ENCODE measurements around the gene BMP4.

BMP4 gene

DNA sequence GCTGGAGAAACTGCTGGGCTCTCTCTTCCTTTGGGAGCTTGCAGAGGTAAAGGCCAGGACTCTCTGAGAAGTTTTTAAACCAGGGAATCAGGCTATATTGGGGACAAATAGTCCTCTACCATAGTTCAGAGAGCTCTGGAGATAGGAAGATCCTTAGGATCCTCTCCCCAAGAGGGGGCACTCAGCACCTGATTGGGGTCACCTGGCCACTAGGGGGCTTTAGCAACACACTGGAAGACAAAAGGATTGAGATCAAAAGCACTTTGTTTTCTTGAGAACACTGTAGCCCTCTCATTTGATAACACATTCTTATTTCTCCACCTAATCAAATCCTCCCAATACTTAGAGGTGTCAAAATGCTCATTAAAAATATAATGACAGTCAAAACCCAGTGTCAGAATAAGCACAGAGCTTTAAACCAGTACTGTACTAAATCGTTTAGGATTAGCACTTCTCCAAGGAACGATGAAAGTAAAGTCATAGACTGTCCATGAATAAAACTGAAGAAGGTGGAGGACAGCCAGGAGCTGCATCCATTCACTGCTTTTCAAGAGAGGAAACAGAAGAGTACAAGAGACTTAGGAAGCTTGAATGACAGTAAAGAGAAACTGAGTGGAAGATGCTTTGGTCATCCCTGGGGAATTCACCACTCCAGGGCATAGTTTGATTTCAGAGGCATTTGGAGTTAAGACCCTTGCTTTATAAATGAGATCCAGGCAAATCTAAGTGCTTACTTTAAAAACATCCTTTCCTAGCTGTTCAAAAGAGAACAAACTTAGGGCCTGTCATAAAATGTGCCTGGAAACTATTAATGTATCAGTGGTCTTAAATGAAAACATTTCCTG, 26.5 kb downstream of the BMP4 start:
- Histone ChIP-seq H3K36me3 (ENCODE audit: control insufficient read depth in 2 of 2, insufficient read depth in 2 of 2, low read length in 2 of 2) (no peaks in the 10 kb centered on the region), H3K9ac (ENCODE audit: low read depth in 1 of 2, low read length in 2 of 2) (no peak overlapping the region), H3K9me3 (ENCODE audit: control insufficient read depth in 2 of 2, low read length in 2 of 2) (no peaks in the 10 kb centered on the region), H3K4me1 (ENCODE audit: control insufficient read depth in 2 of 2, insufficient read depth in 2 of 2, low read length in 2 of 2) (no peaks in the 10 kb centered on the region), H3K4me3 (ENCODE audit: low read length in 2 of 2) (no peak overlapping the region), H3K27me3 (ENCODE audit: control insufficient read depth in 2 of 2, insufficient read depth in 2 of 2, low read length in 2 of 2) (no peaks in the 10 kb centered on the region), H3K27ac (ENCODE audit: low read depth in 2 of 2, low read length in 2 of 2) (no peak overlapping the region)

DNA sequence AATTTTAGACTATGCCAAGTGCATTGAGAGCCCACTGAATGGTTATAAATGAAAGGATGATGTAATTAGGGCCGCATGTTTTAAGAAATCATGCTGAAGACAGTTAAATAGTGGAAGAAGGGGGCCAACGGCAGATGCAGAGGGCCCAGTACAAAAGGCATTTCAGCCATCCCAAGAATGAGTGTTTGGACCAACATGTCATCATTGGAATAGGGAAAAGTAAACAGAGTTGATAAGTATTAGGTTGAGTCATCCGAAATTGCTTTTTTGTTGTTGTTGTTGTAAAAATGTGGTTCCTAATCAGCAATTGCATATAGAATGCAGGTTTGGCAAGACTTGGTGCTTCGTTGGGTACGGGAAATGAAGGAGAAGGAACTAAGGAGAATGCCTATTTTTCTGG, 29.5 kb downstream of the BMP4 start:
- Histone ChIP-seq H3K36me3 (ENCODE audit: control insufficient read depth in 2 of 2, insufficient read depth in 2 of 2, low read length in 2 of 2) (no peaks in the 10 kb centered on the region), H3K4me1 (ENCODE audit: control insufficient read depth in 2 of 2, insufficient read depth in 2 of 2, low read length in 2 of 2) (peaks cover 0 to 3% of the 10 kb centered on the region in 2 donors), H3K9me3 (ENCODE audit: control insufficient read depth in 2 of 2, low read length in 2 of 2) (no peaks in the 10 kb centered on the region), H3K27ac (ENCODE audit: low read depth in 2 of 2, low read length in 2 of 2) (no peak overlapping the region), H3K27me3 (ENCODE audit: control insufficient read depth in 2 of 2, insufficient read depth in 2 of 2, low read length in 2 of 2) (no peaks in the 10 kb centered on the region), H3K4me3 (ENCODE audit: low read length in 2 of 2) (no peak overlapping the region), H3K9ac (ENCODE audit: low read depth in 1 of 2, low read length in 2 of 2) (no peak overlapping the region)

DNA sequence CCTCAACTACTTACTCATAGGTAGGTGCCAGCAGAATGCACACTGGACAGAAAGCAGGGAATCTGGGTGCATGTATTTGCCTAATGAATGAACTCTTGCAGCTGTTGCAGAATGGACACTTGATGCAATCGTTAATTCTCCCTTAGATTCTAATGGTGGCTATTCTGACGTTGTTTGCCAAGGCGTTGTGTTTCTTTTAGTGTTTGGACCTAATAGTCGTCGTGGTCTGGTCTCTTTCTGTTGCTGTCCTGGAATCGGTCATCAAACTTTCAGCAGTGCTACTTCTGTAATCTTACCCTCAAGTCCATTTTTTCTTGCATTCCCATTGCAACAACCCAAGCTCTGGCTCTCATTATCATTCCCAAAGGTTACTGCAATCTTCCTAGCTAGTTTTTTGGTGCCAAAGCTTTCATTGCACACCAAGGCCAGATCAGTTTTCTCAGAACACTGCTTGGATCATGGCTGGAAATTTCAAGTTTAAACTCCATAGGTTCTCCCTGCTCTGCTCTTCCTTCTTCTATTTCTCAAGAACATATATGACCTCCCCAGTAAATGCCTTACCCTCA, 31.3 kb downstream of the BMP4 start:
- Histone ChIP-seq H3K27ac (ENCODE audit: low read depth in 2 of 2, low read length in 2 of 2) (no peak overlapping the region), H3K9me3 (ENCODE audit: control insufficient read depth in 2 of 2, low read length in 2 of 2) (no peaks in the 10 kb centered on the region), H3K4me3 (ENCODE audit: low read length in 2 of 2) (no peak overlapping the region), H3K36me3 (ENCODE audit: control insufficient read depth in 2 of 2, insufficient read depth in 2 of 2, low read length in 2 of 2) (no peaks in the 10 kb centered on the region), H3K27me3 (ENCODE audit: control insufficient read depth in 2 of 2, insufficient read depth in 2 of 2, low read length in 2 of 2) (no peaks in the 10 kb centered on the region), H3K9ac (ENCODE audit: low read depth in 1 of 2, low read length in 2 of 2) (no peak overlapping the region), H3K4me1 (ENCODE audit: control insufficient read depth in 2 of 2, insufficient read depth in 2 of 2, low read length in 2 of 2) (peaks cover 0 to 3% of the 10 kb centered on the region in 2 donors)

DNA sequence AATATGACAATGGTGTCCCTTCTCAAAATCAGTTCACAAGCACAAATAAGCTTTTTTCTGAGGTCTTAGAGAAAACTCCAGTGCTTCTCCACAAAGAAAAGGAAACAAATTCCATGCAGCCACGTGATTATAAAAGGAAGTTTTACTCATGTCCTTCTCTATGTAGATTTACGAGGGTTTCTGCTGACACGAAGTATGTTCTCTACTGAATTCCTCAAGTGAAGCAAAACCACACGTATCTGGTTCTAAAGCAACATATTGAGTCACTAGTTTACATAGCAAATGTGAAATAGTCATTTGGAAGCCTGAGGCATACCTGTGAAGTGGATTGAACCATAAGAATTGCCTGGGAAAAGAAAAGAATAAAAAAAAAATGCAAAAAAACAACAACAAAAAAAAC, 31.9 kb downstream of the BMP4 start:
- H3K4me1 ChIP-seq (ENCODE audit: control insufficient read depth in 2 of 2, insufficient read depth in 2 of 2, low read length in 2 of 2): peaks cover 0 to 3% of the 10 kb centered on the region in 2 donors
- no peaks in the 10 kb centered on the region for H3K27me3 ChIP-seq (ENCODE audit: control insufficient read depth in 2 of 2, insufficient read depth in 2 of 2, low read length in 2 of 2)
- H3K4me3 ChIP-seq (ENCODE audit: low read length in 2 of 2): no peak overlapping the region
- no peak overlapping the region for H3K27ac ChIP-seq (ENCODE audit: low read depth in 2 of 2, low read length in 2 of 2)
- no peaks in the 10 kb centered on the region for H3K9me3 ChIP-seq (ENCODE audit: control insufficient read depth in 2 of 2, low read length in 2 of 2)
- H3K9ac ChIP-seq (ENCODE audit: low read depth in 1 of 2, low read length in 2 of 2): no peak overlapping the region
- no peaks in the 10 kb centered on the region for H3K36me3 ChIP-seq (ENCODE audit: control insufficient read depth in 2 of 2, insufficient read depth in 2 of 2, low read length in 2 of 2)

DNA sequence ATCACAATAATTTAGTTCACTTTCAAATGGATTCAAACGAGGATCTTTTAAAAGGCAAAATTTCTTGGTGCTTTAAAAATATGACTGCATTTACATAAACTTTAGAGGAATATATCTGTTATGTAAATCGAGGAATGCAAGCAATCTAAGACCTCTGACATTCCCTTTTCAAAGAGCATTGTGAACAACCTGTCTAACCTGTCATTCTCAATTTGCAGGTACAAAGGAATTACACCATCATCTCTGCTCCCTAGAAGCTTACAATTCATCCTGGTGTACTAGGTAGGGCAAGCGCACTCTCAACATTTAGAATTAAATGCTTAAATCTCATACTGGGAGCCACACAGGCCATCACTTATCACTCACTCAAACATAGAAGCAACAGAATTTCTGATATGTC, 35.6 kb downstream of the BMP4 start:
- no peak overlapping the region for H3K4me3 ChIP-seq (ENCODE audit: low read length in 2 of 2)
- H3K9me3 ChIP-seq (ENCODE audit: control insufficient read depth in 2 of 2, low read length in 2 of 2): no peaks in the 10 kb centered on the region
- H3K4me1 ChIP-seq (ENCODE audit: control insufficient read depth in 2 of 2, insufficient read depth in 2 of 2, low read length in 2 of 2): peaks cover 0 to 3% of the 10 kb centered on the region in 2 donors
- no peak overlapping the region for H3K9ac ChIP-seq (ENCODE audit: low read depth in 1 of 2, low read length in 2 of 2)
- H3K27ac ChIP-seq (ENCODE audit: low read depth in 2 of 2, low read length in 2 of 2): no peak overlapping the region
- H3K36me3 ChIP-seq (ENCODE audit: control insufficient read depth in 2 of 2, insufficient read depth in 2 of 2, low read length in 2 of 2): no peaks in the 10 kb centered on the region
- no peaks in the 10 kb centered on the region for H3K27me3 ChIP-seq (ENCODE audit: control insufficient read depth in 2 of 2, insufficient read depth in 2 of 2, low read length in 2 of 2)

DNA sequence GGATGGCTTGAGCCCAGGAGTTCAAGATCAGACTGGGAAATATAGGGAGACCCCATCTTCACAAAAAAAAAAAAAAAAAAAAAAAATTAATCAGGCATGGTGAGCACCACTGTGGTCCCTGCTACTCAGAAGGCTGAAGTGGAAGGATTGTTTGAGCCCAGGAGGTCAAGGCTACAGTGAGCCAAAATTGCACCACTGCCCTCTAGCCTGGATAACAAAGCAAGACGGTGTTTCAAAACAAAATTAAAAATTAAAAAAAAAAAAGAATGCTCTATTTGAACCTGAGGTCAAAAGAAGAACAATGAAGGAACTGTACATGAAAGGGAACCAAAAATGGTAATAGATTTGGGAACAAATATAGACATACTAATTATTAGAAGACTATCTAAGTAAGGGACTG, 40.4 kb downstream of the BMP4 start:
- Histone ChIP-seq H3K27ac (ENCODE audit: low read depth in 2 of 2, low read length in 2 of 2) (no peak overlapping the region), H3K27me3 (ENCODE audit: control insufficient read depth in 2 of 2, insufficient read depth in 2 of 2, low read length in 2 of 2) (no peaks in the 10 kb centered on the region), H3K9ac (ENCODE audit: low read depth in 1 of 2, low read length in 2 of 2) (no peak overlapping the region), H3K4me1 (ENCODE audit: control insufficient read depth in 2 of 2, insufficient read depth in 2 of 2, low read length in 2 of 2) (no peaks in the 10 kb centered on the region), H3K36me3 (ENCODE audit: control insufficient read depth in 2 of 2, insufficient read depth in 2 of 2, low read length in 2 of 2) (no peaks in the 10 kb centered on the region), H3K4me3 (ENCODE audit: low read length in 2 of 2) (no peak overlapping the region), H3K9me3 (ENCODE audit: control insufficient read depth in 2 of 2, low read length in 2 of 2) (no peaks in the 10 kb centered on the region)

DNA sequence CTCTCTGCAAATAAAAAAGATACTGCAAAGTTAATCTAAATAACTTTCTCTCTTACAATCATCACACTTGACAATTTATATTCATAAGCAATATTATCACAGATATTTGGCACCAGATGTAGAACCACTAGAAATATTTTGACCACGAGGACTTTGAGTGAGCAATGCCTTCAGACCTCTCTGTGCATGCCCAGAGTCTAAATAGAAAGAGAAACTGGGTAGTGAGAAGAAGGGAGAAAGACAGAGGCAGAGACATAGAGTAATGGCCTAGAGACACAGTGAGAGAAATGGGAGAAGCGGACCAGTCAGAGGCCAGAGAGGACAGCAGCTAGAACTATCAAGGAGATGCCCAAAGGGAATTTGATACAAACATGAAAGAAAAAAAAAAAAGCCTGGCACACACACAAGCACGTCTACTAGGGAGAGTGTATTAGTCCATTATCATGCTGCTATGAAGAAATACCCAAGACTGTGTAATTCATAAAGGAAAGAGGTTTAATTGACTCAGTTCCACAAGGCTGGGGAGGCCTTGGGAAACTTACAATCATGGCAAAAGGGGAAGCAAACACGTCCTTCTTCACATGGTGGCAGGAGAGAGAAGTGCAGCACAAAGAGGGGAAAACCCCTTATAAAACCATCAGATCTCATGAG, 41.1 kb downstream of the BMP4 start:
- no peaks in the 10 kb centered on the region for H3K9me3 ChIP-seq (ENCODE audit: control insufficient read depth in 2 of 2, low read length in 2 of 2)
- no peaks in the 10 kb centered on the region for H3K4me1 ChIP-seq (ENCODE audit: control insufficient read depth in 2 of 2, insufficient read depth in 2 of 2, low read length in 2 of 2)
- no peaks in the 10 kb centered on the region for H3K36me3 ChIP-seq (ENCODE audit: control insufficient read depth in 2 of 2, insufficient read depth in 2 of 2, low read length in 2 of 2)
- H3K27me3 ChIP-seq (ENCODE audit: control insufficient read depth in 2 of 2, insufficient read depth in 2 of 2, low read length in 2 of 2): no peaks in the 10 kb centered on the region
- no peak overlapping the region for H3K9ac ChIP-seq (ENCODE audit: low read depth in 1 of 2, low read length in 2 of 2)
- H3K4me3 ChIP-seq (ENCODE audit: low read length in 2 of 2): no peak overlapping the region
- H3K27ac ChIP-seq (ENCODE audit: low read depth in 2 of 2, low read length in 2 of 2): no peak overlapping the region

DNA sequence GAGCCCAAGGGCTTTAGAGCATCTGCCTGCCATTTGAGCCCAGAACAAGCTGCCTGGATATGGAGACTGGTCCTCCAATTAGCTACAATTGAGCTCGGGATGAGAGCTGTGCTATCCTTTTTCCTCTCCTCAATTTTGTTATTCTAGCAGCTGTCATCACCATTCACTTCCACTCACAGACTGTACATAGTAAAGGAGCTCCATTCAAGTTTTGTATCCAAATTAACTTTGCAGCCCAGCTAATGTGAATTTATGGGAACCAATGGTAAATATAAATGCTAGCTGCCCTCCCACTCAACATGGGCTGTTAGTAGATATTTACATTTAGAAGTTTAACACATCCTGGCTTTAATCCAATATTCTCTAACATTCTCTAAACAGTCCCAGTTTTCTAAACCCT, 44.6 kb downstream of the BMP4 start:
- Histone ChIP-seq H3K4me1 (ENCODE audit: control insufficient read depth in 2 of 2, insufficient read depth in 2 of 2, low read length in 2 of 2) (no peaks in the 10 kb centered on the region), H3K27me3 (ENCODE audit: control insufficient read depth in 2 of 2, insufficient read depth in 2 of 2, low read length in 2 of 2) (no peaks in the 10 kb centered on the region), H3K36me3 (ENCODE audit: control insufficient read depth in 2 of 2, insufficient read depth in 2 of 2, low read length in 2 of 2) (no peaks in the 10 kb centered on the region), H3K9me3 (ENCODE audit: control insufficient read depth in 2 of 2, low read length in 2 of 2) (peaks cover 0 to 2% of the 10 kb centered on the region in 2 donors), H3K9ac (ENCODE audit: low read depth in 1 of 2, low read length in 2 of 2) (no peak overlapping the region), H3K4me3 (ENCODE audit: low read length in 2 of 2) (no peak overlapping the region), H3K27ac (ENCODE audit: low read depth in 2 of 2, low read length in 2 of 2) (no peak overlapping the region)

DNA sequence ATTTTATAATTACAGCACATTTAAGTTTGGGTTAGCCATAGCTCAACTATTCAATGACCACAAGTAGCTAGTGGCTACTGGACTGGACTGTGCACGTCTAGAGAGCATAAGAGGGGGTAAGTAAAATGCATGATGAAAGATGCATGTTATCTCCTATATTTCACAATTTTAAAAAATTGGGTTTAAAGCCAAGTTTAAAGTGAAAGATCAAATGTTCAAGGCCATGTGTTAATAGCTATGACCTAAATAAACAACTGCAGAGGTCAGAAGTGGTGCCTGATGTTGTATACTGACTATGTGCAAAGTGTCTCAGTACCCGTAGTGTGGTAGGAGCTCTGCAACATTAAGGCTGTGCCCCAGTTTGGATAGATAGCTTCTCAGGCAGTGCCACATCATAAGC, 48.2 kb downstream of the BMP4 start:
- H3K4me3 ChIP-seq (ENCODE audit: low read length in 2 of 2): no peak overlapping the region
- H3K27ac ChIP-seq (ENCODE audit: low read depth in 2 of 2, low read length in 2 of 2): no peak overlapping the region
- H3K36me3 ChIP-seq (ENCODE audit: control insufficient read depth in 2 of 2, insufficient read depth in 2 of 2, low read length in 2 of 2): no peaks in the 10 kb centered on the region
- H3K27me3 ChIP-seq (ENCODE audit: control insufficient read depth in 2 of 2, insufficient read depth in 2 of 2, low read length in 2 of 2): no peaks in the 10 kb centered on the region
- H3K4me1 ChIP-seq (ENCODE audit: control insufficient read depth in 2 of 2, insufficient read depth in 2 of 2, low read length in 2 of 2): no peaks in the 10 kb centered on the region
- H3K9ac ChIP-seq (ENCODE audit: low read depth in 1 of 2, low read length in 2 of 2): no peak overlapping the region
- peaks cover 0 to 6% of the 10 kb centered on the region in 2 donors for H3K9me3 ChIP-seq (ENCODE audit: control insufficient read depth in 2 of 2, low read length in 2 of 2)

DNA sequence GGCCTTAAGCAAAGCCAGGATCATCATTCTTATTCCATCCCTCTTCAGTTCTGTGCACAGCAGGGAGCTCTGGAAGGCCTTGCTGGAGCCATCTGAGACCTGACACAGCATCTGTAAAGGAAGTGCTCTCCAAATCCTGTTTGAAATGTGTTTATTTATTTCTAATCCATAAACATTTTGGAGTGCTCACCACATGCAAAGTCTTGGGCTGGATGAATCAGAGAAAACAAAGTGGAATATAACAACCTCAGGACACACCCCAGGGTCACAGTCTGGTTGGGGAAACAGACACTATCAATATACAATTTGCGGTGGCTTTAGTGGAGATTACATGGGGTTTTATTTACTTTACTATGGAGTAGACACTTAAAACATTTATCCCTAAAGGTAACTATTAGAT, 54.3 kb downstream of the BMP4 start:
- Histone ChIP-seq H3K36me3 (ENCODE audit: control insufficient read depth in 2 of 2, insufficient read depth in 2 of 2, low read length in 2 of 2) (no peaks in the 10 kb centered on the region), H3K27ac (ENCODE audit: low read depth in 2 of 2, low read length in 2 of 2) (no peak overlapping the region), H3K27me3 (ENCODE audit: control insufficient read depth in 2 of 2, insufficient read depth in 2 of 2, low read length in 2 of 2) (no peaks in the 10 kb centered on the region), H3K9ac (ENCODE audit: low read depth in 1 of 2, low read length in 2 of 2) (no peak overlapping the region), H3K4me1 (ENCODE audit: control insufficient read depth in 2 of 2, insufficient read depth in 2 of 2, low read length in 2 of 2) (peaks cover 0 to 2% of the 10 kb centered on the region in 2 donors), H3K9me3 (ENCODE audit: control insufficient read depth in 2 of 2, low read length in 2 of 2) (peaks cover 0 to 5% of the 10 kb centered on the region in 2 donors), H3K4me3 (ENCODE audit: low read length in 2 of 2) (no peak overlapping the region)
